ENCODE data around the gene ACBD4. TPM values are rescaled to one million over a fixed set of nuclear protein-coding genes. Genes with fewer than 3 reads are reported as not detected.

The ACBD4 gene
- polyA plus RNA-seq, 1 of the 3 experiments (the other 2 are of a cell fraction): 15.8 TPM

DNA sequence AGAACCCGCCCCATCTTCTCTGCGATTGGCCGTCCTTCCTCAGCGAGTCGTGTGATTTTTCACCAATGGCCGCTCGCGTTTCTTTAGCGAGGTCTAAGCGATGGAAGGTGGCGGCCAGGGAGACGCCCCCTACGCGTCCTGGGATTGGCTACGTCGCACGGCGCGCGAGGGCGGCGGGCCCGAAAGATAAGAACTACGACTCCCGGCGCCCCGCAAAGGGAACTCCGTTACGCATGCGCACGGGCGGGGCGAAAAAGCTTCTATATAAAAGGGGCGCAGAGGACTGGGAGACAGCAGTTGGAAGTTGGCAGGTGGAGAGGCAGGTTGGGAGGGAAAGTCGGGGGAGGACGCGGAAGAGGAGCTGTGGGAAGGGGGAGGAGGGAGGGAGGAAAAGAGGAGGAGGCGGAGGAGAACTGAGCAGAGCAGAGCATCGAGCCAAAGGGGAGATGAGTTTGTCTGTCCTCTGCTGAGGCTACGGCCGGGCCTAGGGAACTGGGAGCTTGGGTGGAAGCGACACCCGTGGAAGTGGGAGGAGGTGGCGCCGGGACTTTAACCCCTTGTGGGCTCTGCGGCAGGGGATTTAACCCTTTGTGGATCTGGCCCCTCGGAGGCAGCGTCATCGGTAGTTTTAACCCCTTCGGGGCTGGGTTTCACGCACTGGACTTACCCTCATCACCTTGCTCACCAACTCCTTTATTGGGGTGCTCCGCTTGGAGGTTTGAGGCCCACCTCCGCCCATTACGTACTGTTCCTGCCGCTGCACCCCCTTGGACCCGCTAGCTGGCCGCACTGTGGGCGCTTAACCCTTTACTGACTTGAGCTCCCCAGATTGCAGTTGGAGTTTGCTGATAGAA lies 12.9 kb downstream of the ACBD4 start, which contains the start of gene HEXIM1 (continued):
- peak; percentile 83 for TF ChIP-seq REST (IDR thresholded peaks at IDR 0.05; ENCODE audit: low read depth, low read length)
- TF ChIP-seq ZBTB33 (IDR thresholded peaks at IDR 0.05; ENCODE audit: borderline replicate concordance, low read depth): peak; percentile 71; the same call in 1 of the 2 replicates
- TF ChIP-seq, protein P1, sequence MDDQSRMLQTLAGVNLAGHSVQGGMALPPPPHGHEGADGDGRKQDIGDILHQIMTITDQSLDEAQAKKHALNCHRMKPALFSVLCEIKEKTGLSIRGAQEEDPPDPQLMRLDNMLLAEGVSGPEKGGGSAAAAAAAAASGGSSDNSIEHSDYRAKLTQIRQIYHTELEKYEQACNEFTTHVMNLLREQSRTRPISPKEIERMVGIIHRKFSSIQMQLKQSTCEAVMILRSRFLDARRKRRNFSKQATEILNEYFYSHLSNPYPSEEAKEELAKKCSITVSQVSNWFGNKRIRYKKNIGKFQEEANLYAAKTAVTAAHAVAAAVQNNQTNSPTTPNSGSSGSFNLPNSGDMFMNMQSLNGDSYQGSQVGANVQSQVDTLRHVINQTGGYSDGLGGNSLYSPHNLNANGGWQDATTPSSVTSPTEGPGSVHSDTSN (IDR thresholded peaks at IDR 0.05): no peak; the same call in 1 of the 2 replicates
- TF ChIP-seq USF2 (IDR thresholded peaks at IDR 0.05; ENCODE audit: borderline replicate concordance, low read depth, low read length): no peak
- no peak for TF ChIP-seq JUND (IDR thresholded peaks at IDR 0.05)

DNA sequence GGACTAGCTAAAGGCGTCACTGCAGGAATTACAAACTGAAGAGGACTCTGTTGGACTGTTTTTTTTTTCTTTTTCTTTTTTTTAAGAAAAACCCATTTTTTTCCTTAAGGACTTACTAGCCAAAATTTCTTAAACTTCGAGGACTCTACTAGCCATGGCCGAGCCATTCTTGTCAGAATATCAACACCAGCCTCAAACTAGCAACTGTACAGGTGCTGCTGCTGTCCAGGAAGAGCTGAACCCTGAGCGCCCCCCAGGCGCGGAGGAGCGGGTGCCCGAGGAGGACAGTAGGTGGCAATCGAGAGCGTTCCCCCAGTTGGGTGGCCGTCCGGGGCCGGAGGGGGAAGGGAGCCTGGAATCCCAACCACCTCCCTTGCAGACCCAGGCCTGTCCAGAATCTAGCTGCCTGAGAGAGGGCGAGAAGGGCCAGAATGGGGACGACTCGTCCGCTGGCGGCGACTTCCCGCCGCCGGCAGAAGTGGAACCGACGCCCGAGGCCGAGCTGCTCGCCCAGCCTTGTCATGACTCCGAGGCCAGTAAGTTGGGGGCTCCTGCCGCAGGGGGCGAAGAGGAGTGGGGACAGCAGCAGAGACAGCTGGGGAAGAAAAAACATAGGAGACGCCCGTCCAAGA lies 13.7 kb downstream of the ACBD4 start:
- peak; percentile 89 for DNase-seq
- H3K4me2 ChIP-seq: peak overlapping the region; percentile 98
- H3K4me3 ChIP-seq (ENCODE audit: low read depth in 2 of 2, low read length in 1 of 2): peak overlapping the region; percentile 85 to 99
- peaks cover 56% of the 10 kb centered on the region for H3F3A ChIP-seq (replicated peaks; ENCODE audit: insufficient read depth)
- peaks cover 28% of the 10 kb centered on the region for H4K20me1 ChIP-seq (ENCODE audit: insufficient read depth)
- no peaks in the 10 kb centered on the region for H3K27me3 ChIP-seq (ENCODE audit: insufficient read depth)
- 3% methylated on average over 25 of the region's 32 CpGs for WGBS (ENCODE audit: low lambda C conversion rate)
- no peaks in the 10 kb centered on the region for H3K9me2 ChIP-seq
- no peaks in the 10 kb centered on the region for H3K9me3 ChIP-seq
- H2AFZ ChIP-seq (ENCODE audit: low read depth): no peak overlapping the region
- CTCF ChIA-PET: interaction anchor here (0.7 to 10.6 kb wide), 42 partner anchors 8 to 375 kb away, joined by 3 to 209 read pairs (median 4); partner anchors contain the start of genes ACBD4, HEXIM2, MAP3K14 and PLCD3
- H3K36me3 ChIP-seq (replicated peaks in 1 of 2; ENCODE audit: control insufficient read depth in 1 of 2, insufficient read depth in 2 of 2, low read length in 1 of 2): peaks cover 0 to 15% of the 10 kb centered on the region in 2 experiments
- peak overlapping the region; percentile 82 for H3K9ac ChIP-seq
- peaks cover 63% of the 10 kb centered on the region for H3K79me2 ChIP-seq (ENCODE audit: insufficient read depth)
- H3K4me1 ChIP-seq (ENCODE audit: control insufficient read depth in 1 of 2, insufficient read depth in 2 of 2, low read depth in 1 of 2, low read length in 1 of 2): peaks cover 17 to 25% of the 10 kb centered on the region in 2 experiments; a peak in 3 of 4 replicates
- peak overlapping the region; percentile 81 to 94 for H3K27ac ChIP-seq (ENCODE audit: low read depth in 2 of 2, low read length in 1 of 2)
- POLR2A ChIA-PET: interaction anchor here (0.5 to 6.1 kb wide), 30 partner anchors 11 to 645 kb away, joined by 3 to 210 read pairs (median 4); partner anchors contain the start of genes ACBD4, FMNL1, HEXIM2 and NMT1
- TF ChIP-seq GATA2 (CRISPR knock-in tag; IDR thresholded peaks at IDR 0.05) (no peak), FOXM1 (IDR thresholded peaks at IDR 0.05; ENCODE audit: low read depth) (no peak), CTCF (IDR thresholded peaks at IDR 0.05) (peak; percentile 89), SMC3 (IDR thresholded peaks at IDR 0.05; ENCODE audit: low read depth, low read length) (peak; percentile 73), FOSL2 (IDR thresholded peaks at IDR 0.05; ENCODE audit: borderline replicate concordance, low read depth) (peak; percentile 4; the same call in 1 of the 2 replicates), TAF1 (IDR thresholded peaks at IDR 0.05; ENCODE audit: borderline replicate concordance, low read depth, low read length) (0 out of 2 replicates have a peak, but pooled peaks have one; percentile 36), EP300 (IDR thresholded peaks at IDR 0.05; ENCODE audit: borderline replicate concordance in 1 of 2, low read depth in 1 of 2, low read length in 1 of 2) (0 out of 4 replicates have a peak, but pooled peaks of 1 of the 2 experiments have one; percentile 16), ZBTB33 (IDR thresholded peaks at IDR 0.05; ENCODE audit: borderline replicate concordance, low read depth) (no peak), RAD21 (IDR thresholded peaks at IDR 0.05; ENCODE audit: low read length) (peak; percentile 63), ELF1 (IDR thresholded peaks at IDR 0.05) (peak; percentile 33; the same call in 1 of the 2 replicates)

Measured in SK-N-SH (cell line).